Activated CD8-positive, alpha-beta memory T cell treated with anti-CD3 and anti-CD28 coated beads for 4 hours (primary cell): Measurements from ENCODE around the gene MYOCOS.
"Not testable (repeated sequence)": the region's sequence is repeated elsewhere in the genome, so short reads cannot be mapped to it uniquely, and the experiment has no call there.

ENCODE experiments used
- DNase-seq, 2 donors: peaks; one replicate each; pipeline ENCODE4 v3.0.0-alpha.2; 2020; ENCODE audit warnings: low read depth in 2 of 2

Gene MYOCOS

DNA sequence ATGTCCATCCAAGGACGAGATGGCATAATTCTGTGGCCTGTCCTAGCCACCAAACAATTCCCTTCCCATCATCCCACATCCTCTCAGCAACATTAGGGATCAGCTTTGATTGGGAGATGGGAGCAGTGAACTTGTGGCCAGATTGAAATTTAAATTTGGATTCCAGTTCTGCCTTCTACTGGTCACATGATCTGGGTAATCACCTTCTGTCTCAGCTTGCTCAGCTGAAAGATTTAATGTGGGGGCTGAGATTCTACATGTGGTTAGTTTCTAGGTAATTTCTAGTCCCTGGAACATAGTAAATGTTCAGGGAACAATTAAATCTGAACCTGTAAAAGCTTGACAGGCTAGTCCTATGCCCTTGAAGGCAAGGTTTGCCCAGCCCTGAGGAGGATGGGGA lies 3.2 kb downstream of the MYOCOS start:
- no peak for DNase-seq

GRCh38 chr1:171627020-171627419 lies 5.0 kb downstream of the MYOCOS start:
- DNase-seq = no peak

DNA sequence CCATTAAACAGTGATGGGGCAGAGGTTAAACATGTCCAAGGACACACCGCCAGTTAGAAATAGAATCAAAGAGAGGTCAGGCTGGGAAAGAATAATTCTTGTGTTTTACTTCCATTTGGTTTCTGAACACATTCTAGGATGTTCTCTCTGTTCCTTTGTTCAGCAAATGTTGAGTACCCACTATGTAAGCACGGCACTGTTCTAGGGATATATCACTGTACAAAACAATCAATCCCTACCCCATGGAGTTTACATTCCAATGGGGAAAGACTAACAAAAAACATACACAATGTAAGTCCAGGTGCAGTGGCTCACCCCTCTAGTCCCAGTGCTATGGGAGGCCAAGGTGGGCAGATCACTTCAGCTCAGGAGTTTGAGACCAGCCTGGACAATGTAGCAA lies 6.2 kb downstream of the MYOCOS start:
- DNase-seq = no peak

GRCh38 chr1:171635661-171636060 lies 13.6 kb downstream of the MYOCOS start:
- DNase-seq = no peak

DNA sequence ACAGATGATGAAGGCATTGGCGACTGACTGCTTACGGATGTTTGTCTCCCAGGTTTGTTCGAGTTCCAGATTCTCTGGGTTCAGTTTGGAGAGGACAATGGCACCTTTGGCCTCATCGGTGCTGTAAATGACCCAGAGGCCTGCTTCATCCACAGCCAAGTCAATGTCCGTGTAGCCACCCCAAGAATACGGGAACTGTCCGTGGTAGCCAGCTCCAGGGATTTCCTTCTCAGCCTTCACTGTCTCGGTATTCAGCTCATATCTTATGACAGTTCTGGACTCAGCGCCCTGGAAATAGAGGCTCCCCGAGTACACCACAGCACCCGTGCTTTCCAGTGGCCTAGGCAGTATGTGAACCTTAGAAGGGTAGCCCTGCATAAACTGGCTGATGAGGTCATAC lies 14.1 kb downstream of the MYOCOS start:
- no peak for DNase-seq

DNA sequence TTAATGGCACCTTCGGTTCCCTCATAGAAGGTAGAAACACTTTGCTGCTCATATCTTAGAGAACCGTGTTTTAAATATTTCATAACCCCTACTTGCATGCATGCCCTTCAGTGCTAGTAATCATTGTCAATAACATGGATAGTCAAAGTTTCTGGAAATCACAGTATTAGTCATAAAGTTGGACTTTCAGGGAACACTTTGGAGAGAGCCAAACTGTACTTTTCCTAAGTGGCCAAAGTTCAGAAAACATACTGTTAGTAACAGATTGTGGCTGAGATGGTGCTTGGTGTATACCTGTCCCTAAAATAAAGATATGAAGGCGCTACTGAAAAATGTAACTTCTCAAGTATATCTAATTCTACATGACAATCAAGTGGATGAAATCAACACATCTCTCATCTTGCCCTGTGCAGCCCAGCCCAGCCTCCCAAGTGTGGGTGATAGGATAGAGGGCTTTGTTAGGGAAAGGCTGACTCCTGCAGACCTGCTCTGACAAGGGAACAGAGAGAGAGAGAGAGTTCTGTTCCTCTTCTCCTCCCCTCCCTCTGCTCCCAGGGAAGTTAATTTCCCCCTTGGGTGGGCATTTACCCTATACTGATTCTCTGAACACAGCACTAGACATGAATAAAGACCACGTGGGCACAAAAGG lies 16.0 kb downstream of the MYOCOS start:
- DNase-seq = no peak

GRCh38 chr1:171640225-171640624 lies 18.2 kb downstream of the MYOCOS start:
- DNase-seq = no peak

- DNase-seq = no peak
Measured at GRCh38 chr1:171641076-171641864, 19.2 kb downstream of the MYOCOS start.

DNA sequence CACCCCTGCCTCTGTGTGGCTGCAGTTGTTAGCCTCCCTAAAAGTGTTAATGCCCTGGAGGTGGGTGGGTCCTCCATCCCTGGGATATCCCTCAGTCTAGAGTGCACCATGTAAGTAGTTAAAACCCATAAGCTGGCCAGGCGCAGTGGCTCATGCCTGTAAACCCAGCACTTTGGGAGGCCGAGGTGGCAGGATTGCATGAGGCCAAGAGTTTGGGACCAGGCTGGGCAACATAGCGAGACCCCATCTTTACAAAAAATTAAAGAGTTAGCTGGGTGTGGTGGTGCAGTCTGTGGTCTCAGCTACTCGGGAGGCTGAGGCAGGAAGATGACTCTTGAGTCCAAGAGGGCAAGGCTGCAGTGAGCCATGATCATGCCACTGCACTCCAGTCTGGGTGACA lies 20.2 kb downstream of the MYOCOS start:
- DNase-seq = no peak

DNA sequence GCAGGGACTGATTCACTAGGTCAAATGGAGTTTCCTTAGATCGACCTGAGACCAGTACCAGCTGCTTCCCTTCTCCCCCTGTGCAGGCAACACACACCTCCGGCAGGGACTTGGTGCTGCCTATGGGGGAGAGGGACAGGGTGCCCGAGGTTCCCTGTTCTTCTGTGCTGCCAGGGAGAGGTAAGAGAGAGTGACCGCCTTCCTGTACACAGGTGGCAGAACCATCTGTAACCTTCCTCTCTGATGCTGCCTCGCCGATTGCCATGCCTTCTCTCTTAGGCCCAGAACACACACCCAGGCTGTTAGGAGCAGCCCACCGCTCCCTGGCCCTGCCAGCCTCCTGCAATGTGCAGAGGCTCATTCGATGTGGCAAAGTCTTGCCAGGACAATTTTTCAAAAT lies 21.1 kb downstream of the MYOCOS start:
- no peak for DNase-seq

GRCh38 chr1:171644805-171645483 lies 22.9 kb downstream of the MYOCOS start:
- DNase-seq = peak; percentile 6 to 17

DNA sequence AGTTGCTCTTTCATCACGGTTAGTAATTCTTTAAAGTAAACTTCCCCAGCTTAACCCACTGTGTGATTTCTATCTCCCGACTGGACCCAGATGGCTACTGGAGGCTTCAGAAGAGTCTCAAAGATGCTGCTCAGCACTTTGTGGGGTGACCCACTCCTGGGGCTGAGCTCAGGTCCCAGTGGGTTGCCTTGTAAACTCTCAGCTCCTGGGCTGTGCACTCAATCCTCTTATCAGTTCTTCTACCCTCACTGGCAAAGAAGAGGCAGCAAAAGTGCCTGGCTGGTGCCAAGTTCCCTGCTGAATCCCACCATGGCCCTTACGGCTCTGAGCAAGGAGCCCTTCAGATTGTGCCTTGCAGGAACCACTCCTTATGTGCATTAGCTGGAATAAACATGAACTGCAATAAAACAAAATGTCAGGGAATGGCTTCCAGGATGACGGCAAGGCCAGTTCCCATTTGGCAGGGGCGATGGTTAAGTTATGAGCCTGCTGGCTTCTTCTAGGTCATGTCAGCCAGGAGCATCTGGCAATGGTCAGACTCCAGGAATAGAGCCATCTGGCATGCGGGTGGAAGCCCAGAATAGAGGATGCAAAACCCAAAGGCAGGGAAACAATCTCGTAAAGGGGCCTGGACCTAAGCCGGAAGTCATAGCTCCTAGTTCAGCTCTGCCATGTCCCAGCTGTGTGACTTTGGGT lies 23.7 kb downstream of the MYOCOS start:
- DNase-seq = no peak

DNA sequence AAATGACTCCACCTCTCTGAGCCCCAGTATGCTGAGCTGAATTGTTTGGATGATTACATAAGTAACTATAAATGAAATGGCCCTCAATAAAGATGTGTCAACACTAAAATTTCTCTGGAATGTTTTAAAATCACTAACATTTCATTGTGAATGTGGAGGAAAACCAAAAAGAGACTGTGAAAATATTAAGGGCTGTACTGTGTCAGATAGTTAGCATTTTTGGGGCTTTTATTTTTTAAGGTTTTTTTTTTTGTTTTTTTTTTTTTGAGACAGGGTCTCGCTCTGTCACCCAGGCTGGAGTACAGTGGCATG lies 24.2 kb downstream of the MYOCOS start:
- DNase-seq = no peak

- DNase-seq = no peak
Measured at GRCh38 chr1:171652234-171652822, 30.3 kb downstream of the MYOCOS start, which contains the start of gene MYOC. TSS of gene MYOC (minus strand) at chr1:171652688. CDS start at chr1:171652611, 77 bp downstream.

GRCh38 chr1:171653796-171654195 lies 31.8 kb downstream of the MYOCOS start:
- DNase-seq = no peak

DNA sequence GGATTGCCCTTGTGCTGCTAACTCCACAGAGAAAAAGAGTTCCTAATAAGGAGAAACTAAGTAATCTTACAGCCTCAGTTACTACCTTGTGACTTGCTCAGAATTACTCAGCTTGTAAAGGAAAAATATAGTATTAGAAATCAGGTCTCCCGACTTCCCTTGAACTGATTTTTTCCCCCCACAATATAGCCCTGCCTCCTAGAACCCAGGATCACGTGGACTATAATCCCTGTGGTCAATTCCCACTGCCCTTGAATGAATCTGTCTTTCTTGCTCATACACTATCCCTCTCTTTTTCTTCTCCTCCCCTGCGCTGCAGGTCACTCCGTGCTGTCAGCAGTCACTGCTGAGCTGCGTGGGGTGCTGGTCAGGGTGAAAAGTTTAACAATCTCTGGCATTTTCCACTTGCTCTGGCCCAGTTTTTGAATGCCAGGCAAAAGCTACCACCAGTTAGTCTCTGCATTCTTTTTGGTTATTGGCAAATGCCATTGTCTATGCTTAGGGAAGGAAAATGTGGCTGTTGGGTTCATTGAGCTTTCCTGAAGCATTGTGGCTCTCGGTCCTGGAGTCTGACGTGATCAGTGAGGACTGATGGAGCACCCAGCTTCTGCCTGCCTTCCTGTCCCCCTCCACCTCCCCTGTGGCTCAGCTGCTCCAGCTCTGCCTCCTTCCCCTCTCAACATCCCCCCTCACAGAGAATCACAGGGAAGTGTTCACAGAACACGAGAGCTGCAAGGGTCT lies 32.3 kb downstream of the MYOCOS start:
- DNase-seq = no peak

GRCh38 chr1:171654942-171655745 lies 33.1 kb downstream of the MYOCOS start:
- DNase-seq = peak; percentile 17 to 31

DNA sequence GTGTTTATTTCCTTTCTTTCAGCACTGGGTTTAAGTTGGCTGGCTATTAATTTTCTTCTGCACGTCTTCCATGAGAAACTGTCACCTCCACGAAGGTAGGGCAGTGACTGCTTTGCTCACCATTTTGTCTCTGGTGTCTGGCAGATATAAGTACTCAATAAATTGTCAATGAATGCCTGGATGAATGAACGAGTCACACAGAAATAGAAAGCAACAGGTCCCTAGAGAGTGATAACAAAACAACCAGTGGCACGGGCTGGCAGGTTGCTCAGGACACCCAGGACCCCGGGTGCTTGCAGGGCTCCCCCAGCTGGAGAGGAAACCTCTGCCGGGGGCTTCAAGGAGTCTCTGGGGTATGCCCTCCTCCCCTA lies 33.7 kb downstream of the MYOCOS start:
- DNase-seq = no peak

- not testable (repeated sequence) for DNase-seq
Measured at GRCh38 chr1:171656206-171656605, 34.2 kb downstream of the MYOCOS start.

DNA sequence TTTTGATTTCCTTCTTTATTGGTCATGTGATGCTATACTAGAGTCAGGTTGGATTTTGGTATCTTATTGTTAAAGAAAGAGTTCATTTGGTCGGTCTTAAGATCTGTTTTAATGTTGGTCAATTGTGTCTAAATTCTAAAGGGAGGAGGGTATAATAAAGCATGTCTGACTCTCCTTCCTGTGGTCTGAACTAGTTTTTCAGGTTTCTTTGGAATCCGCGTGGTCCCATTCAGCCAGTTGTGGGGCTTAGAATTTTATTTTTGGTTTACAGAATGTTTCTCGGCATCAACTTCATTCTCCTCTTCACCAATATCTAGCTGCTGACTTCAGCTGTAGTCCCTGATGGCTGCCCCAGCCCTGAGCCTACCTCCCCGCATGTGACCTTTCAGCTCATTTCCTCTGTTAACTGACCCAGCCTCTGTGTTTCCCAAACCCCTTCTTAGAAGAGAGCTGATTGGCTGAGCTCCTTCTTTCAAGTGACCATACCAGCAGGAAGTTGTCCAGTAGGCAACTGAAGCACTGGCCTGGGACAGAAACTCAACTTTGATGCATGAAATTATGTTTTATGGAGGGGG lies 39.1 kb downstream of the MYOCOS start:
- DNase-seq = no peak
